ENCODE results near the gene TMIE. TPM values are rescaled to one million over a fixed set of nuclear protein-coding genes. Genes with fewer than 3 reads are reported as not detected.

TMIE gene
- total and polyA plus RNA-seq, 9 of the 15 experiments (the other 6 are each of a cell fraction or from before 2014, with no cell fraction given): not detected

DNA sequence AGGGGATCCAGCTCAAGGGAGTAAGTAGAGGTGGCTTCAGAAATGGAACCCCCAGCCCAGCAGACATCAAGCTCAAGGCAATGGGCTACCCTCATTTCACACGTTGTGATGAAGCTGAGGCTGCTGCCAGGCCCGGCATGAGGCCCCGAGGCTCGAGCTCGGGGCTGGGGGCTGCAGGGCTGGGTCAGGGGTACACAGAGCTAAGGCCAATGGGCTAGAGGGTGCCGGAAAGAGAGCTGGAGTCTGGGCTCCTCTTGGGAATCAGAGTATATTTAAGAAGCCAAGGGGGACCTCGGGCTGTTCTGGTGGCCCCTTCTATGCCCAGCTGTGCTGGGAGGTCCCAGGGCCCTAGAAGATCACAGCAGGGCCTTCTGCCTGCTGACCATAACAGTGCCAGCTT, 9.0 kb downstream of the TMIE start:
- Histone ChIP-seq H3K9ac (ENCODE audit: insufficient read depth in 1 of 2, low read depth in 2 of 2, low read length in 2 of 2) (0 out of 4 replicates have a peak overlapping the region, but pooled peaks of 1 of the 2 experiments have one; percentile 23), H3K9me1 (ENCODE audit: control insufficient read depth, insufficient read depth, low read length) (no peaks in the 10 kb centered on the region), H3K4me1 (replicated peaks in 1 of 2; ENCODE audit: control insufficient read depth in 2 of 2, insufficient read depth in 2 of 2, low read length in 2 of 2) (no peaks in the 10 kb centered on the region), H3K27ac (ENCODE audit: extremely low read depth, low read depth, low read length) (no peak overlapping the region), H3K36me3 (ENCODE audit: control insufficient read depth, insufficient read depth, low read length) (no peaks in the 10 kb centered on the region), H3K9me3 (replicated peaks; ENCODE audit: control insufficient read depth, insufficient read depth, low read depth, low read length) (no peaks in the 10 kb centered on the region), H4K20me1 (replicated peaks; ENCODE audit: control insufficient read depth, insufficient read depth, low read length) (peaks cover 27% of the 10 kb centered on the region), H3K79me2 (ENCODE audit: control insufficient read depth, insufficient read depth, low read length) (no peaks in the 10 kb centered on the region), H3K27me3 (ENCODE audit: control insufficient read depth in 2 of 2, insufficient read depth in 2 of 2, low read length in 2 of 2) (peaks cover 11 to 63% of the 10 kb centered on the region in 2 experiments; a peak in 4 of 5 replicates), H3K4me3 (no peak overlapping the region), H2AFZ (ENCODE audit: low read depth, low read length) (no peak overlapping the region), H3K4me2 (ENCODE audit: insufficient read depth, low read length) (no peak overlapping the region)
- CTCF ChIA-PET (ENCODE audit: low intra/inter-chr PET ratio): no interaction called here
- intact Hi-C loops (cut with micrococcal nuclease) (no loop called here), in situ Hi-C loops (cut with MboI) (loop anchor here (10.0 kb wide), 1 partner anchor 645 kb away; no protein-coding TSS in a partner anchor)
- POLR2A ChIA-PET: interaction anchor here (0.6 to 1.1 kb wide), 5 partner anchors 8 to 542 kb away, joined by 3 to 6 read pairs (median 3); partner anchors contain the start of gene NBEAL2
- no TSS peak for BruUV-seq (replicated peaks)
- FAIRE-seq (no peak), DNase-seq (ENCODE audit: extremely low read depth in 1 of 4, low spot score in 3 of 4) (no peak), ATAC-seq (no peak)
- no peak for TF ChIP-seq TCF7L2 (IDR thresholded peaks at IDR 0.05; ENCODE audit: low read depth, low read length)
- no peak for TF ChIP-seq BACH1 (tag; IDR thresholded peaks at IDR 0.05)
- no peak for TF ChIP-seq ZSCAN29 (IDR thresholded peaks at IDR 0.05)
- no peak for TF ChIP-seq L3MBTL2 (IDR thresholded peaks at IDR 0.05)
- no peak for TF ChIP-seq HDAC3 (IDR thresholded peaks at IDR 0.05; ENCODE audit: borderline replicate concordance, partially characterized antibody)
- TF ChIP-seq HDAC6 (IDR thresholded peaks at IDR 0.05; ENCODE audit: low read depth, low read length): no peak
- 0% methylated on average over 7 of the region's 7 CpGs for WGBS (ENCODE audit: insufficient coverage, low coverage, missing lambda C conversion rate)

All from K562 (cell line).